Retinal pigment epithelial cell (primary cell): ENCODE measurements around the gene COL6A2.
"Not testable (repeated sequence)": the region's sequence is repeated elsewhere in the genome, so short reads cannot be mapped to it uniquely, and the experiment has no call there.

Experiments
- DNase-seq: peaks from one replicate; pipeline ENCODE4 v3.0.0-alpha.2; 2010; ENCODE audit warnings: low read depth
- H3K4me3 ChIP-seq: 2 replicates; pipeline ENCODE4 v1.5.1; 2011; ENCODE audit warnings: mild to moderate bottlenecking, low read length, control low read depth, moderate library complexity
- TF ChIP-seq, protein P1 (sequence below): conservative IDR thresholded peaks from 2 replicates; pipeline ENCODE4 v1.5.1; 2011; ENCODE audit warnings: low read depth, low read length, control low read depth, inconsistent platforms

Gene COL6A2

GRCh38 chr21:46145159-46145839 is 47.4 kb downstream of the COL6A2 start:
- DNase-seq, result no peak
- no peak overlapping the region for H3K4me3 ChIP-seq
- TF ChIP-seq, protein P1, sequence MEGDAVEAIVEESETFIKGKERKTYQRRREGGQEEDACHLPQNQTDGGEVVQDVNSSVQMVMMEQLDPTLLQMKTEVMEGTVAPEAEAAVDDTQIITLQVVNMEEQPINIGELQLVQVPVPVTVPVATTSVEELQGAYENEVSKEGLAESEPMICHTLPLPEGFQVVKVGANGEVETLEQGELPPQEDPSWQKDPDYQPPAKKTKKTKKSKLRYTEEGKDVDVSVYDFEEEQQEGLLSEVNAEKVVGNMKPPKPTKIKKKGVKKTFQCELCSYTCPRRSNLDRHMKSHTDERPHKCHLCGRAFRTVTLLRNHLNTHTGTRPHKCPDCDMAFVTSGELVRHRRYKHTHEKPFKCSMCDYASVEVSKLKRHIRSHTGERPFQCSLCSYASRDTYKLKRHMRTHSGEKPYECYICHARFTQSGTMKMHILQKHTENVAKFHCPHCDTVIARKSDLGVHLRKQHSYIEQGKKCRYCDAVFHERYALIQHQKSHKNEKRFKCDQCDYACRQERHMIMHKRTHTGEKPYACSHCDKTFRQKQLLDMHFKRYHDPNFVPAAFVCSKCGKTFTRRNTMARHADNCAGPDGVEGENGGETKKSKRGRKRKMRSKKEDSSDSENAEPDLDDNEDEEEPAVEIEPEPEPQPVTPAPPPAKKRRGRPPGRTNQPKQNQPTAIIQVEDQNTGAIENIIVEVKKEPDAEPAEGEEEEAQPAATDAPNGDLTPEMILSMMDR, result no peak

GRCh38 chr21:46145840-46146691 is 48.2 kb downstream of the COL6A2 start:
- DNase-seq, result no peak
- TF ChIP-seq, protein P1, result no peak
- H3K4me3 ChIP-seq, result no peak overlapping the region

DNA sequence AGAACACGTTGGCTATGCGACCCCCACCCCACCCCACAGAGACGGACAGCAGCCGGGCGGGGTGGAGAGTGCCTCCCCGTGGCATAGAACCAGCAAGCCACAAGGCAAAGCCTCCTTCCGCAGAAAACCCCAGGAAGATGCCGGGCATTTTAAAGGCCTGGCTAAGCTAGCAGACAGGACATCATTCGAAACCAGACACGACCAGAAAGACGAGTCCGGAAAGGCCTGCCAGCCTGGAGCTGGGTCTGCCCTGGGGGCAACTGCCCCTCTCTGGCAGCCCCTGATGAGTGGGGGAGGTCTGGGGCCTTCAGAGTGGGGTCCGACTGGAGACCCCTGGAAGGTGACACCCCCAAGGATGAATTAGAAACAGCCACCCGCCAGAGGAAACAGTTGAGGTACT is 48.9 kb downstream of the COL6A2 start:
- DNase-seq, result no peak
- TF ChIP-seq, protein P1, result no peak
- no peak overlapping the region for H3K4me3 ChIP-seq

DNA sequence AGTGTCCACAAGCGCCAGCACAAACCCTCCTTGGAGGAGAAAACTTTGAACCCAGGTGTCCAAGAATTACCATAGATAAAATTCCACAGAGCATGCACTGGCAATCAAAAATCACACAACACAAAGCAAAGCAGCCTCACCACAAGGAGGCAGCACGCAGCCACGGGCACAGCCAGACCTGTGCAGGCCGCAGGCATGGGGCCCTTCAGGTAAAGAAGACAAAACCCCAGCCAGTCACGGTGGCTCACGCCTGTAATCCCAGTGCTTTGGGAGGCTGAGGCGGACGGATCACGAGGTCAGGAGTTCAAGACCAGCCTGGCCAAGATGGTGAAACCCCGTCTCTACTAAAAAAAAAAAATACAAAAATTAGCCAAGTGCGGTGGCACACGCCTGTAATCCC is 49.5 kb downstream of the COL6A2 start:
- TF ChIP-seq, protein P1, result peak; percentile 71
- not testable (repeated sequence) for DNase-seq, H3K4me3 ChIP-seq

- TF ChIP-seq, protein P1, result no peak
- H3K4me3 ChIP-seq, result no peak overlapping the region
- DNase-seq, result no peak
Measured at GRCh38 chr21:46148106-46148505, 50.2 kb downstream of the COL6A2 start.

GRCh38 chr21:46149205-46149901 is 51.4 kb downstream of the COL6A2 start:
- TF ChIP-seq, protein P1, result no peak
- no peak for DNase-seq
- H3K4me3 ChIP-seq, result no peak overlapping the region
